GM12878 (cell line): ENCODE results near the gene PIEZO2. TPM values are rescaled to one million over a fixed set of nuclear protein-coding genes. Genes with fewer than 3 reads are reported as not detected.

Source experiments
- ATAC-seq: fragments of 200-7000 bp; cut with Tn5 transposase; 3 replicates; pipeline ENCODE4 v1.9.1; 2020; ENCODE audit warnings: mild to moderate bottlenecking, moderate library complexity
- BruUV-seq: library from RNA; stranded (reverse); fragments of 400-500 nt; replicated peaks from 2 replicates; lab custom pipeline; 2021; lab: Mats Ljungman, UMichigan
- CTCF ChIA-PET: fragments of 300-600 bp; sonication (Branson Sonifier 250); formaldehyde crosslinking; extraction: SDS; loops from one replicate; lab custom pipeline; 2021; ENCODE audit warnings: inconsistent platforms; lab: Yijun Ruan, JAX
- POLR2A ChIA-PET: fragments of 350-600 bp; formaldehyde crosslinking; extraction: SDS; loops from one replicate; lab custom pipeline; 2021; ENCODE audit warnings: inconsistent platforms; lab: Charles Lee
- RAD21 ChIA-PET: fragments of 300-600 bp; sonication (Branson Sonifier 250); formaldehyde crosslinking; loops from one replicate; lab custom pipeline; 2023; ENCODE audit warnings: antibody characterized with exemption; ENCODE audit not compliant: unreplicated experiment; lab: Charles Lee
- SMC1A ChIA-PET: fragments of 300-600 bp; sonication (Branson Sonifier 250); formaldehyde crosslinking; loops from one replicate; lab custom pipeline; 2023; ENCODE audit not compliant: unreplicated experiment, uncharacterized antibody; lab: Charles Lee
- DNase-seq: peaks from one replicate; pipeline ENCODE4 v3.0.0-alpha.2; 2011; ENCODE audit warnings: low read depth, low spot score
- FAIRE-seq: peaks from 3 replicates; lab custom pipeline; 2011; peaks lifted over from hg19 to GRCh38; lab: Jason Lieb, UNC
- H2AFZ ChIP-seq: 2 replicates; pipeline ENCODE4 v1.6.0; 2011; ENCODE audit warnings: low read depth, low read length, control low read depth; ENCODE audit not compliant: control insufficient read depth
- H3K27ac ChIP-seq: 2 replicates; pipeline ENCODE4 v1.5.1; 2011; ENCODE audit warnings: control low read depth; ENCODE audit not compliant: control insufficient read depth, insufficient read depth
- H3K27me3 ChIP-seq, 2 experiments: replicated peaks in 1 of 2; 2 replicates each; pipeline versions ENCODE4 v1.6.0 to v1.6.1; 2011; ENCODE audit warnings: low read length in 1 of 2; ENCODE audit not compliant: control insufficient read depth in 2 of 2, insufficient read depth in 2 of 2
- H3K36me3 ChIP-seq, 2 experiments: 2 replicates each; pipeline ENCODE4 v1.5.1; 2011; ENCODE audit warnings: low read length in 1 of 2; ENCODE audit not compliant: control insufficient read depth in 2 of 2, insufficient read depth in 2 of 2
- H3K4me1 ChIP-seq: 2 replicates; pipeline ENCODE4 v1.6.1; 2011; ENCODE audit warnings: mild to moderate bottlenecking, low read length, moderate library complexity, mixed read lengths; ENCODE audit not compliant: control insufficient read depth, insufficient read depth
- H3K4me2 ChIP-seq: 2 replicates; pipeline ENCODE4 v1.6.0; 2011; ENCODE audit warnings: control low read depth; ENCODE audit not compliant: control insufficient read depth, insufficient read depth
- H3K4me3 ChIP-seq: fragments of 200-600 bp; sonication (generic); 2 replicates; pipeline ENCODE4 v1.5.1; 2016
- H3K79me2 ChIP-seq: 2 replicates; pipeline ENCODE4 v1.6.0; 2011; ENCODE audit warnings: low read length; ENCODE audit not compliant: control insufficient read depth, insufficient read depth
- H3K9ac ChIP-seq: 2 replicates; pipeline ENCODE4 v1.8.0; 2011; ENCODE audit warnings: low read length, control low read depth, mixed read lengths; ENCODE audit not compliant: control insufficient read depth, insufficient read depth
- H3K9me3 ChIP-seq: replicated peaks from 3 replicates; pipeline ENCODE4 v1.5.1; 2011; ENCODE audit warnings: mild to moderate bottlenecking, low read length; ENCODE audit not compliant: control insufficient read depth, insufficient read depth
- H4K20me1 ChIP-seq: 2 replicates; pipeline ENCODE4 v1.6.0; 2011; ENCODE audit not compliant: control insufficient read depth, insufficient read depth
- GABPA ChIP-seq: IDR thresholded peaks from 2 replicates; pipeline ENCODE4 v1.6.1; 2014; ENCODE audit warnings: antibody characterized with exemption, low read depth, mild to moderate bottlenecking, inconsistent platforms
- IRF4 ChIP-seq: IDR thresholded peaks from 2 replicates; pipeline ENCODE4 v1.6.1; 2011; ENCODE audit warnings: low read depth, low read length
- JUNB ChIP-seq: IDR thresholded peaks from 2 replicates; pipeline ENCODE4 v1.6.1; 2016; ENCODE audit warnings: antibody characterized with exemption, mild to moderate bottlenecking
- RBBP5 ChIP-seq: fragments of 200-600 bp; sonication (generic); conservative IDR thresholded peaks from 2 replicates; pipeline ENCODE4 v1.6.1; 2016
- SREBF1 ChIP-seq: IDR thresholded peaks from 2 replicates; pipeline ENCODE4 v1.6.1; 2012; ENCODE audit warnings: mild to moderate bottlenecking, low read length
- WGBS: methylation state at CpG from one replicate; pipeline ENCODE4 v1.1.6; 2016; ENCODE audit warnings: low lambda C conversion rate; ENCODE audit not compliant: insufficient replicate concordance, insufficient coverage; ENCODE audit errors: missing lambda C conversion rate; 5-methylcytosine and 5-hydroxymethylcytosine counted together
- in situ Hi-C: fragments of 300-500 bp; cut with MboI; formaldehyde crosslinking; loops from 9 replicates; pipeline ENCODE4 v1.14.3; 2018; ENCODE audit warnings: mixed read lengths
- intact Hi-C: fragments of 100-400 bp; cut with micrococcal nuclease; formaldehyde crosslinking; loops from one replicate; pipeline ENCODE4 v1.14.2; 2022; ENCODE audit not compliant: unreplicated experiment
- polyA plus RNA-seq, 11 experiments: library from polyadenylated mRNA; depleted of rRNA in 4 of 11; unstranded in 6 of 11; stranded (reverse) in 5 of 11; fragments of >200 nt; fragmentation: Nextera tagmentation in 4 of 11; fragmentation: Illumina TruSeq in 1 of 11; extraction: Ambion mirVana in 4 of 11; extraction: Trizol in 1 of 11; gene quantifications; 1 replicate in 1 of 11; 2 replicates in 10 of 11; pipeline versions ENCODE4 v1.2.1 to v1.2.3, GENCODE V29; 2011 to 2016; ENCODE audit warnings: inconsistent platforms in 2 of 11, missing spikeins in 2 of 11, low read depth in 1 of 11
- total RNA-seq, 4 experiments: library from RNA; depleted of rRNA in 3 of 4; stranded (reverse); fragments of >200 nt in 3 of 4; fragmentation: Illumina TruSeq in 1 of 4; extraction: Trizol in 1 of 4; gene quantifications; 2 replicates each; pipeline versions ENCODE4 v1.2.1 to v1.2.3, GENCODE V29; 2013 to 2021
- TF ChIP-seq, protein P1 (sequence below): IDR thresholded peaks from 2 replicates; pipeline ENCODE4 v1.6.1; 2012; ENCODE audit warnings: mild to moderate bottlenecking, low read depth, low read length
- TF ChIP-seq, protein P2 (sequence below): IDR thresholded peaks from 2 replicates; pipeline ENCODE4 v1.6.1; 2011; ENCODE audit warnings: borderline replicate concordance, low read depth, mild to moderate bottlenecking, moderate library complexity, low read length; ENCODE audit not compliant: insufficient read depth, poor library complexity, severe bottlenecking

The PIEZO2 gene
- total and polyA plus RNA-seq, 10 of the 15 experiments (the other 5 are each of a cell fraction or from before 2014, with no cell fraction given): 6.7 to 42.3 (median 27.4) TPM

- Histone ChIP-seq H3K36me3 (peaks cover 0 to 4% of the 10 kb centered on the region in 2 experiments; a peak in 1 of 4 replicates), H3K27ac (no peak overlapping the region), H3K79me2 (peaks cover 27% of the 10 kb centered on the region), H3K4me1 (no peaks in the 10 kb centered on the region; the same call in 1 of the 2 replicates), H3K4me3 (no peak overlapping the region), H3K9ac (no peak overlapping the region), H3K27me3 (no peaks in the 10 kb centered on the region), H4K20me1 (no peaks in the 10 kb centered on the region), H3K9me3 (no peaks in the 10 kb centered on the region; the same call in none of the 3 replicates), H3K4me2 (no peak overlapping the region), H2AFZ (no peak overlapping the region)
- POLR2A ChIA-PET: no interaction called here
- FAIRE-seq: no peak
- 61% methylated on average over 3 of the region's 3 CpGs for WGBS
- TF ChIP-seq JUNB: peak; percentile 51
- TF ChIP-seq SREBF1: no peak
- peak; percentile 17; the same call in 1 of the 2 replicates for TF ChIP-seq IRF4
- no peak for TF ChIP-seq GABPA
- TF ChIP-seq, protein P1, sequence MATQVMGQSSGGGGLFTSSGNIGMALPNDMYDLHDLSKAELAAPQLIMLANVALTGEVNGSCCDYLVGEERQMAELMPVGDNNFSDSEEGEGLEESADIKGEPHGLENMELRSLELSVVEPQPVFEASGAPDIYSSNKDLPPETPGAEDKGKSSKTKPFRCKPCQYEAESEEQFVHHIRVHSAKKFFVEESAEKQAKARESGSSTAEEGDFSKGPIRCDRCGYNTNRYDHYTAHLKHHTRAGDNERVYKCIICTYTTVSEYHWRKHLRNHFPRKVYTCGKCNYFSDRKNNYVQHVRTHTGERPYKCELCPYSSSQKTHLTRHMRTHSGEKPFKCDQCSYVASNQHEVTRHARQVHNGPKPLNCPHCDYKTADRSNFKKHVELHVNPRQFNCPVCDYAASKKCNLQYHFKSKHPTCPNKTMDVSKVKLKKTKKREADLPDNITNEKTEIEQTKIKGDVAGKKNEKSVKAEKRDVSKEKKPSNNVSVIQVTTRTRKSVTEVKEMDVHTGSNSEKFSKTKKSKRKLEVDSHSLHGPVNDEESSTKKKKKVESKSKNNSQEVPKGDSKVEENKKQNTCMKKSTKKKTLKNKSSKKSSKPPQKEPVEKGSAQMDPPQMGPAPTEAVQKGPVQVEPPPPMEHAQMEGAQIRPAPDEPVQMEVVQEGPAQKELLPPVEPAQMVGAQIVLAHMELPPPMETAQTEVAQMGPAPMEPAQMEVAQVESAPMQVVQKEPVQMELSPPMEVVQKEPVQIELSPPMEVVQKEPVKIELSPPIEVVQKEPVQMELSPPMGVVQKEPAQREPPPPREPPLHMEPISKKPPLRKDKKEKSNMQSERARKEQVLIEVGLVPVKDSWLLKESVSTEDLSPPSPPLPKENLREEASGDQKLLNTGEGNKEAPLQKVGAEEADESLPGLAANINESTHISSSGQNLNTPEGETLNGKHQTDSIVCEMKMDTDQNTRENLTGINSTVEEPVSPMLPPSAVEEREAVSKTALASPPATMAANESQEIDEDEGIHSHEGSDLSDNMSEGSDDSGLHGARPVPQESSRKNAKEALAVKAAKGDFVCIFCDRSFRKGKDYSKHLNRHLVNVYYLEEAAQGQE: no peak
- TF ChIP-seq, protein P2, sequence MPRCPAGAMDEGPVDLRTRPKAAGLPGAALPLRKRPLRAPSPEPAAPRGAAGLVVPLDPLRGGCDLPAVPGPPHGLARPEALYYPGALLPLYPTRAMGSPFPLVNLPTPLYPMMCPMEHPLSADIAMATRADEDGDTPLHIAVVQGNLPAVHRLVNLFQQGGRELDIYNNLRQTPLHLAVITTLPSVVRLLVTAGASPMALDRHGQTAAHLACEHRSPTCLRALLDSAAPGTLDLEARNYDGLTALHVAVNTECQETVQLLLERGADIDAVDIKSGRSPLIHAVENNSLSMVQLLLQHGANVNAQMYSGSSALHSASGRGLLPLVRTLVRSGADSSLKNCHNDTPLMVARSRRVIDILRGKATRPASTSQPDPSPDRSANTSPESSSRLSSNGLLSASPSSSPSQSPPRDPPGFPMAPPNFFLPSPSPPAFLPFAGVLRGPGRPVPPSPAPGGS: no peak
- TF ChIP-seq RBBP5: no peak
- in situ Hi-C loops (no loop called here), intact Hi-C loops (no loop called here)
- ATAC-seq: no peak
- no peak for DNase-seq
- CTCF ChIA-PET: no interaction called here
- BruUV-seq: no TSS peak
- SMC1A ChIA-PET: no interaction called here
- RAD21 ChIA-PET: no interaction called here
Observed at GRCh38 chr18:11112286-11112685, 37.1 kb downstream of the PIEZO2 start.
